HG03064 (cell line): ENCODE measurements around the gene HDAC9.

Experiments
- ATAC-seq: cut with Tn5 transposase; IDR thresholded peaks from one replicate; pipeline ENCODE4 v1.9.1; 2021; ENCODE audit warnings: low read depth; ENCODE audit not compliant: unreplicated experiment

The HDAC9 gene

GRCh38 chr7:18770154-18770811 lies 274.7 kb downstream of the HDAC9 start:
- ATAC-seq = no peak

- ATAC-seq = no peak
Measured at GRCh38 chr7:18770822-18771221, 275.3 kb downstream of the HDAC9 start.

GRCh38 chr7:18771834-18772566 lies 276.5 kb downstream of the HDAC9 start:
- no peak for ATAC-seq

- ATAC-seq = no peak
Measured at GRCh38 chr7:18772567-18772965, 277.0 kb downstream of the HDAC9 start.

GRCh38 chr7:18777314-18777713 lies 281.8 kb downstream of the HDAC9 start:
- ATAC-seq = no peak

- ATAC-seq = no peak
Measured at GRCh38 chr7:18778594-18778993, 283.0 kb downstream of the HDAC9 start.

- ATAC-seq = no peak
Measured at GRCh38 chr7:18780266-18780665, 284.7 kb downstream of the HDAC9 start.

- no peak for ATAC-seq
Measured at GRCh38 chr7:18780938-18781337, 285.4 kb downstream of the HDAC9 start.

GRCh38 chr7:18786196-18786727 lies 290.7 kb downstream of the HDAC9 start:
- no peak for ATAC-seq

GRCh38 chr7:18786796-18787195 lies 291.2 kb downstream of the HDAC9 start:
- no peak for ATAC-seq

GRCh38 chr7:18788026-18788425 lies 292.5 kb downstream of the HDAC9 start:
- no peak for ATAC-seq

- no peak for ATAC-seq
Measured at GRCh38 chr7:18792871-18793595, 297.5 kb downstream of the HDAC9 start.

- no peak for ATAC-seq
Measured at GRCh38 chr7:18796216-18796615, 300.7 kb downstream of the HDAC9 start.

GRCh38 chr7:18798088-18798906 lies 302.7 kb downstream of the HDAC9 start:
- ATAC-seq = no peak

GRCh38 chr7:18799899-18800298 lies 304.4 kb downstream of the HDAC9 start:
- no peak for ATAC-seq

- no peak for ATAC-seq
Measured at GRCh38 chr7:18803923-18804322, 308.4 kb downstream of the HDAC9 start.

GRCh38 chr7:18806177-18806576 lies 310.6 kb downstream of the HDAC9 start:
- ATAC-seq = no peak

- no peak for ATAC-seq
Measured at GRCh38 chr7:18808026-18808425, 312.5 kb downstream of the HDAC9 start.

GRCh38 chr7:18815261-18815960 lies 319.9 kb downstream of the HDAC9 start:
- no peak for ATAC-seq

GRCh38 chr7:18820981-18821380 lies 325.4 kb downstream of the HDAC9 start:
- no peak for ATAC-seq
